Trophoblast cell (in vitro differentiated cells and primary cell): ENCODE results near the gene TRERF1.

ENCODE experiments used
- DNase-seq, 2 donors: peaks; one replicate each; pipeline ENCODE4 v3.0.0-alpha.2; 2016
- H2AFZ ChIP-seq: 2 replicates; pipeline ENCODE4 v1.6.1; 2013; ENCODE audit warnings: low read length, moderate library complexity, mild to moderate bottlenecking; ENCODE audit not compliant: insufficient read depth, poor library complexity
- H2AK5ac ChIP-seq: 2 replicates; pipeline ENCODE4 v1.6.1; 2013; ENCODE audit warnings: mild to moderate bottlenecking, low read length
- H2BK120ac ChIP-seq: 2 replicates; pipeline ENCODE4 v1.6.1; 2013; ENCODE audit warnings: low read length, mild to moderate bottlenecking, moderate library complexity; ENCODE audit not compliant: insufficient read depth, poor library complexity
- H2BK12ac ChIP-seq: 2 replicates; pipeline ENCODE4 v1.6.1; 2013; ENCODE audit warnings: mild to moderate bottlenecking, low read length, moderate library complexity
- H2BK5ac ChIP-seq: 2 replicates; pipeline ENCODE4 v1.6.1; 2013; ENCODE audit warnings: low read length, low read depth, moderate library complexity, mild to moderate bottlenecking; ENCODE audit not compliant: poor library complexity
- H3K14ac ChIP-seq: 2 replicates; pipeline ENCODE4 v1.6.1; 2013; ENCODE audit warnings: mild to moderate bottlenecking, low read length
- H3K18ac ChIP-seq: 2 replicates; pipeline ENCODE4 v1.6.1; 2013; ENCODE audit warnings: mild to moderate bottlenecking, low read length
- H3K23ac ChIP-seq: 2 replicates; pipeline ENCODE4 v1.6.1; 2013; ENCODE audit warnings: low read length
- H3K27ac ChIP-seq: 2 replicates; pipeline ENCODE4 v1.5.1; 2013; ENCODE audit warnings: low read depth, mild to moderate bottlenecking, inconsistent platforms, low read length, moderate library complexity
- H3K27me3 ChIP-seq: 2 replicates; pipeline ENCODE4 v1.6.1; 2013; ENCODE audit warnings: inconsistent platforms, mild to moderate bottlenecking, low read length, moderate library complexity; ENCODE audit not compliant: insufficient read depth
- H3K36me3 ChIP-seq, 2 experiments: 1 replicate in 1 of 2; 2 replicates in 1 of 2; pipeline ENCODE4 v1.6.1; 2013; ENCODE audit warnings: low read length in 2 of 2, mild to moderate bottlenecking in 2 of 2, moderate library complexity in 1 of 2; ENCODE audit not compliant: insufficient read depth in 2 of 2, control insufficient read depth in 1 of 2
- H3K4ac ChIP-seq: 2 replicates; pipeline ENCODE4 v1.6.1; 2013; ENCODE audit warnings: low read depth, mild to moderate bottlenecking, low read length, moderate library complexity
- H3K4me1 ChIP-seq, 2 experiments: 1 replicate in 1 of 2; 2 replicates in 1 of 2; pipeline ENCODE4 v1.6.1; 2013; ENCODE audit warnings: low read length in 2 of 2, mild to moderate bottlenecking in 2 of 2, moderate library complexity in 1 of 2; ENCODE audit not compliant: insufficient read depth in 2 of 2, control insufficient read depth in 1 of 2
- H3K4me2 ChIP-seq: 2 replicates; pipeline ENCODE4 v1.6.1; 2013; ENCODE audit warnings: inconsistent platforms, mild to moderate bottlenecking, low read length, moderate library complexity
- H3K4me3 ChIP-seq: 2 replicates; pipeline ENCODE4 v1.5.1; 2013; ENCODE audit warnings: mild to moderate bottlenecking, low read depth, low read length, inconsistent platforms
- H3K79me1 ChIP-seq: one replicate; pipeline ENCODE4 v1.6.1; 2013; ENCODE audit warnings: low read length
- H3K79me2 ChIP-seq: 2 replicates; pipeline ENCODE4 v1.6.1; 2013; ENCODE audit warnings: low read length, mild to moderate bottlenecking; ENCODE audit not compliant: control insufficient read depth, insufficient read depth, poor library complexity
- H3K9ac ChIP-seq: 2 replicates; pipeline ENCODE4 v1.6.1; 2013; ENCODE audit warnings: mild to moderate bottlenecking, low read length
- H3K9me3 ChIP-seq: 2 replicates; pipeline ENCODE4 v1.6.1; 2013; ENCODE audit warnings: low read depth, mild to moderate bottlenecking, control low read depth, inconsistent platforms, low read length; ENCODE audit not compliant: insufficient read depth
- H4K12ac ChIP-seq: 2 replicates; pipeline ENCODE4 v1.6.1; 2013; ENCODE audit warnings: low read depth, mild to moderate bottlenecking, low read length, moderate library complexity
- H4K8ac ChIP-seq: 2 replicates; pipeline ENCODE4 v1.6.1; 2013; ENCODE audit warnings: low read depth, mild to moderate bottlenecking, low read length, moderate library complexity
- H4K91ac ChIP-seq: one replicate; pipeline ENCODE4 v1.6.1; 2013; ENCODE audit warnings: low read depth, mild to moderate bottlenecking, low read length, moderate library complexity
- WGBS: extraction: QIAGEN DNeasy Blood & Tissue Kit; methylation state at CpG from one replicate; pipeline ENCODE4 v1.1.7; 2013; ENCODE audit warnings: missing lambda C conversion rate; ENCODE audit not compliant: insufficient read length, insufficient coverage; ENCODE audit errors: extremely low coverage; 5-methylcytosine and 5-hydroxymethylcytosine counted together

Gene TRERF1

GRCh38 chr6:42488129-42488528, 36.4 kb upstream of the TRERF1 start:
- no peak overlapping the region for H3K14ac ChIP-seq
- no peaks in the 10 kb centered on the region for H3K4me1 ChIP-seq
- no peak overlapping the region for H3K27ac ChIP-seq
- H3K4ac ChIP-seq: no peak overlapping the region
- H2AFZ ChIP-seq: no peak overlapping the region
- H3K18ac ChIP-seq: no peak overlapping the region
- H4K12ac ChIP-seq: no peak overlapping the region
- H2BK120ac ChIP-seq: no peak overlapping the region
- H3K9me3 ChIP-seq: no peaks in the 10 kb centered on the region
- no peak overlapping the region for H3K4me3 ChIP-seq
- H3K27me3 ChIP-seq: no peaks in the 10 kb centered on the region
- H3K79me2 ChIP-seq: no peaks in the 10 kb centered on the region
- no peak overlapping the region for H2BK12ac ChIP-seq
- H2AK5ac ChIP-seq: no peak overlapping the region
- no peak overlapping the region for H4K91ac ChIP-seq
- no peak for DNase-seq
- no peak overlapping the region for H3K9ac ChIP-seq
- H3K36me3 ChIP-seq: no peaks in the 10 kb centered on the region
- H3K4me2 ChIP-seq: no peak overlapping the region
- H3K79me1 ChIP-seq: no peaks in the 10 kb centered on the region
- H2BK5ac ChIP-seq: no peak overlapping the region
- H4K8ac ChIP-seq: no peak overlapping the region
- no peak overlapping the region for H3K23ac ChIP-seq
- WGBS: no CpG with 5 or more reads among the region's 2 CpGs

- no peak overlapping the region for H2BK120ac ChIP-seq
- H3K23ac ChIP-seq: no peak overlapping the region
- no peak overlapping the region for H3K4me3 ChIP-seq
- H3K14ac ChIP-seq: no peak overlapping the region
- no peak overlapping the region for H4K12ac ChIP-seq
- H3K9me3 ChIP-seq: no peaks in the 10 kb centered on the region
- no peak overlapping the region for H2AK5ac ChIP-seq
- no peaks in the 10 kb centered on the region for H3K27me3 ChIP-seq
- no peak overlapping the region for H4K91ac ChIP-seq
- no peak for DNase-seq
- H2BK5ac ChIP-seq: no peak overlapping the region
- no peak overlapping the region for H4K8ac ChIP-seq
- no peak overlapping the region for H3K27ac ChIP-seq
- H3K9ac ChIP-seq: no peak overlapping the region
- H2AFZ ChIP-seq: no peak overlapping the region
- H3K79me1 ChIP-seq: no peaks in the 10 kb centered on the region
- H2BK12ac ChIP-seq: no peak overlapping the region
- H3K4me1 ChIP-seq: no peaks in the 10 kb centered on the region
- no CpG with 5 or more reads among the region's 1 CpG for WGBS
- no peak overlapping the region for H3K4me2 ChIP-seq
- H3K79me2 ChIP-seq: no peaks in the 10 kb centered on the region
- no peaks in the 10 kb centered on the region for H3K36me3 ChIP-seq
- H3K4ac ChIP-seq: no peak overlapping the region
- no peak overlapping the region for H3K18ac ChIP-seq
Measured at GRCh38 chr6:42484261-42484660, 32.5 kb upstream of the TRERF1 start.

- no peak overlapping the region for H3K4me3 ChIP-seq
- H3K14ac ChIP-seq: no peak overlapping the region
- H3K4me2 ChIP-seq: no peak overlapping the region
- H3K27me3 ChIP-seq: no peaks in the 10 kb centered on the region
- no peak overlapping the region for H4K8ac ChIP-seq
- no peak overlapping the region for H2AK5ac ChIP-seq
- no peaks in the 10 kb centered on the region for H3K9me3 ChIP-seq
- no peak overlapping the region for H3K23ac ChIP-seq
- no peaks in the 10 kb centered on the region for H3K79me1 ChIP-seq
- no peak overlapping the region for H2BK5ac ChIP-seq
- H3K27ac ChIP-seq: no peak overlapping the region
- no peak overlapping the region for H2BK12ac ChIP-seq
- H3K79me2 ChIP-seq: no peaks in the 10 kb centered on the region
- no peak overlapping the region for H4K12ac ChIP-seq
- H2BK120ac ChIP-seq: no peak overlapping the region
- H3K9ac ChIP-seq: no peak overlapping the region
- WGBS: no CpG with 5 or more reads among the region's 1 CpG
- DNase-seq: no peak
- no peak overlapping the region for H3K18ac ChIP-seq
- H2AFZ ChIP-seq: no peak overlapping the region
- H3K36me3 ChIP-seq: no peaks in the 10 kb centered on the region
- H3K4ac ChIP-seq: no peak overlapping the region
- no peaks in the 10 kb centered on the region for H3K4me1 ChIP-seq
- no peak overlapping the region for H4K91ac ChIP-seq
Measured at GRCh38 chr6:42482174-42482573, 30.4 kb upstream of the TRERF1 start.

- Histone ChIP-seq H3K36me3 (no peaks in the 10 kb centered on the region), H3K4me3 (no peak overlapping the region), H3K4me1 (no peaks in the 10 kb centered on the region), H3K79me2 (no peaks in the 10 kb centered on the region), H4K12ac (no peak overlapping the region), H3K27ac (no peak overlapping the region), H2BK5ac (no peak overlapping the region), H3K27me3 (no peaks in the 10 kb centered on the region), H3K9ac (no peak overlapping the region), H2BK12ac (no peak overlapping the region), H3K9me3 (peaks cover 2% of the 10 kb centered on the region), H4K91ac (no peak overlapping the region), H2AK5ac (no peak overlapping the region), H2BK120ac (no peak overlapping the region), H3K18ac (no peak overlapping the region), H3K23ac (no peak overlapping the region), H4K8ac (no peak overlapping the region), H3K4ac (no peak overlapping the region), H3K4me2 (no peak overlapping the region), H2AFZ (no peak overlapping the region), H3K79me1 (no peaks in the 10 kb centered on the region), H3K14ac (no peak overlapping the region)
- no CpG with 5 or more reads among the region's 3 CpGs for WGBS
- DNase-seq: no peak
Measured at GRCh38 chr6:42471714-42472113, 20.0 kb upstream of the TRERF1 start.
